ENCODE measurements around the gene PML.

PML gene

DNA sequence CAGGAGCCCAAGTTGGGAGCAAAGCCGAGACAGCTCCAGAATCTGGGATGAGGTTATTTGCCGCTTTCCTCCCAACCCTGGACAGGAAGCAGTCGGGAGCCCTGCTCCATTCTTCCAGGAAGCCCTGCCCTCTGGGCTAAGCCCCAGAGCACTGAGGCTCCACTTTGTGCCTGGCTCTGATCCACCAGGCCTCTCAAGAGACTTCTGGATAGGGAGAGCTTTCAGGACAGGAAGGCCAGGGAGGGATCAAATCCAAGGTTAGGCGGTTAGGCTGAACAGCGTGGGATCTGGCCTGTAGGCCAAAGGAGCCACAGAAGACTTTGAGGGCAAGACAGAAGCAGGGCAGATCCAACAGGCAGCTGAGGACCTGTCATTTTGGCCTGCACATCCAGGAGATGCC is 3.3 kb upstream of the PML start:
- no peaks in the 10 kb centered on the region for H3K27me3 ChIP-seq (ENCODE audit: control insufficient read depth, insufficient read depth, low read length)
- no peak for DNase-seq (ENCODE audit: low read depth, low spot score)
- no peak overlapping the region for H3K27ac ChIP-seq (ENCODE audit: low read length)
- no CpG with 5 or more reads among the region's 5 CpGs for WGBS (ENCODE audit: insufficient coverage, insufficient read length)
- no peak overlapping the region for H3K4me3 ChIP-seq (ENCODE audit: low read length)
- H3K4me1 ChIP-seq (ENCODE audit: control insufficient read depth, insufficient read depth, low read length), result no peaks in the 10 kb centered on the region
- H3K9me3 ChIP-seq (ENCODE audit: control insufficient read depth, insufficient read depth, low read length), result no peaks in the 10 kb centered on the region
- H3K36me3 ChIP-seq (ENCODE audit: control insufficient read depth, insufficient read depth, low read length), result no peaks in the 10 kb centered on the region

GRCh38 chr15:73991726-73992593 is 2.6 kb upstream of the PML start, which contains the start of gene STOML1:
Gene STOML1, minus strand, starts transcription at chr15:73992295. Its CDS starts 72 bp downstream, at chr15:73992223.
- Histone ChIP-seq H3K27ac (ENCODE audit: low read length) (no peak within 1 kb of the TSS), H3K9me3 (ENCODE audit: control insufficient read depth, insufficient read depth, low read length) (no peaks in the 10 kb centered on the region), H3K36me3 (ENCODE audit: control insufficient read depth, insufficient read depth, low read length) (no peaks in the 10 kb centered on the region), H3K4me1 (ENCODE audit: control insufficient read depth, insufficient read depth, low read length) (no peaks in the 10 kb centered on the region), H3K27me3 (ENCODE audit: control insufficient read depth, insufficient read depth, low read length) (no peaks in the 10 kb centered on the region), H3K4me3 (ENCODE audit: low read length) (peak within 1 kb of the TSS; percentile 45; the same call in 1 of the 2 replicates)
- DNase-seq (ENCODE audit: low read depth, low spot score), result peak; percentile 84
- no CpG with 5 or more reads among the region's 72 CpGs for WGBS (ENCODE audit: insufficient coverage, insufficient read length)

DNA sequence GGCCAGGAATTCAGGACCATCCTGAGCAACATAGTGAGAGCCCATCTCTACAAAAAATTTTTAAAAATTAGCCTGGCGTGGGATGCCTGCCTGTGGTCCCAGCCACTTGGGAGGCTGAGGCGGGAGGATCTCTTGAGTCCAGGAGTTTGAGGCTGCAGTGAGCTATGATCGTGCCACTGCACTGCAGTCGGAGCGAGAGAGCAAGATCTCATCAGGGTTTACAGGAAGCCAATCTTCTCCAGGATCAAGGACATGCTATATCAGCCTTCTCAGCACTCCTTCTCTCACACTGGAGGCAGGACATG is 2.0 kb upstream of the PML start:
- H3K9me3 ChIP-seq (ENCODE audit: control insufficient read depth, insufficient read depth, low read length), result no peaks in the 10 kb centered on the region
- no peaks in the 10 kb centered on the region for H3K4me1 ChIP-seq (ENCODE audit: control insufficient read depth, insufficient read depth, low read length)
- H3K4me3 ChIP-seq (ENCODE audit: low read length), result no peak overlapping the region
- H3K36me3 ChIP-seq (ENCODE audit: control insufficient read depth, insufficient read depth, low read length), result no peaks in the 10 kb centered on the region
- DNase-seq (ENCODE audit: low read depth, low spot score), result no peak
- WGBS (ENCODE audit: insufficient coverage, insufficient read length), result no CpG with 5 or more reads among the region's 5 CpGs
- H3K27me3 ChIP-seq (ENCODE audit: control insufficient read depth, insufficient read depth, low read length), result no peaks in the 10 kb centered on the region
- H3K27ac ChIP-seq (ENCODE audit: low read length), result no peak overlapping the region

- no peaks in the 10 kb centered on the region for H3K9me3 ChIP-seq (ENCODE audit: control insufficient read depth, insufficient read depth, low read length)
- no peak for DNase-seq (ENCODE audit: low read depth, low spot score)
- no peak overlapping the region for H3K27ac ChIP-seq (ENCODE audit: low read length)
- H3K4me3 ChIP-seq (ENCODE audit: low read length), result no peak overlapping the region
- H3K27me3 ChIP-seq (ENCODE audit: control insufficient read depth, insufficient read depth, low read length), result no peaks in the 10 kb centered on the region
- peaks cover 7% of the 10 kb centered on the region for H3K36me3 ChIP-seq (ENCODE audit: control insufficient read depth, insufficient read depth, low read length)
- no peaks in the 10 kb centered on the region for H3K4me1 ChIP-seq (ENCODE audit: control insufficient read depth, insufficient read depth, low read length)
- no CpG with 5 or more reads among the region's 10 CpGs for WGBS (ENCODE audit: insufficient coverage, insufficient read length)
Measured at GRCh38 chr15:73993211-73993994, 1.1 kb upstream of the PML start.

DNA sequence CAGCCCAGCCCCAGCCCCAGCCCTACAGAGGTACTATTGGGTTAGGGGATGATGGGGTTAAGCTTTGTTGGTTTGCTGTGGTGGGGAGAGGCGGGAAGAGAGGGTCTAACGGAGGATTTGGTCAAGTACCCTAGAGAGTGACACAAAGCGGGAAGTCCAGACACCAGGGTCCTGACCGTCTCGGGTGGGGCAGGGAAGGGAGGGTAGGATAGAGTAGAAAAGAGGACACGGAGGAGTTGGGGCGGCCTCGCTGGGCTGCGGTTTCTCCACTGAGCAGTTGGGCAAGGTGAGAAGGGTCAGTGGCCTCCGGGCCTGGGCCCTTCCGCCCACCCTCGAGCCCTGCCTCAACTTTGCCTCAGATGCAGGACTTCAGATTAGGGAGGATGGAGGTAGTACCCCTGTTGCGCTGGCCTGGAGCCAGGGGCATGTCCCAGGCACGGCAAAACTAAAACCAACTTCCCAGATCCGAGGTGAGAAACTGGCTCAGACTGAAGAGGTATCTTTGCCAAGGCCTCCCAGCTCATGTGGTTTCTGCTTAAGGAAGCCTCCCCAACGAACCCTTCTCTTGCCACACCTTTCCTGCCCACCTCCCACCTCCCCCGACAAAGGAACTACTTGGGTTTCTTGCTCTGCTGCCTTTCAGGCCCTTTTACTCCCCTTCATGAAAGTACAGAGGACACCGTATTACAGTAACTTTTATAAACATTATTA is 551 bp downstream of the PML start:
- no peaks in the 10 kb centered on the region for H3K9me3 ChIP-seq (ENCODE audit: control insufficient read depth, insufficient read depth, low read length)
- WGBS (ENCODE audit: insufficient coverage, insufficient read length), result no CpG with 5 or more reads among the region's 18 CpGs
- H3K36me3 ChIP-seq (ENCODE audit: control insufficient read depth, insufficient read depth, low read length), result peaks cover 9% of the 10 kb centered on the region
- no peak overlapping the region for H3K27ac ChIP-seq (ENCODE audit: low read length)
- peak overlapping the region; percentile 58 for H3K4me3 ChIP-seq (ENCODE audit: low read length)
- no peaks in the 10 kb centered on the region for H3K4me1 ChIP-seq (ENCODE audit: control insufficient read depth, insufficient read depth, low read length)
- no peaks in the 10 kb centered on the region for H3K27me3 ChIP-seq (ENCODE audit: control insufficient read depth, insufficient read depth, low read length)
- DNase-seq (ENCODE audit: low read depth, low spot score), result no peak

GRCh38 chr15:73996267-73996666 is 1.8 kb downstream of the PML start:
- Histone ChIP-seq H3K4me3 (ENCODE audit: low read length) (no peak overlapping the region), H3K9me3 (ENCODE audit: control insufficient read depth, insufficient read depth, low read length) (no peaks in the 10 kb centered on the region), H3K36me3 (ENCODE audit: control insufficient read depth, insufficient read depth, low read length) (peaks cover 9% of the 10 kb centered on the region), H3K27me3 (ENCODE audit: control insufficient read depth, insufficient read depth, low read length) (no peaks in the 10 kb centered on the region), H3K27ac (ENCODE audit: low read length) (no peak overlapping the region), H3K4me1 (ENCODE audit: control insufficient read depth, insufficient read depth, low read length) (no peaks in the 10 kb centered on the region)
- no peak for DNase-seq (ENCODE audit: low read depth, low spot score)
- WGBS (ENCODE audit: insufficient coverage, insufficient read length), result no CpG with 5 or more reads among the region's 2 CpGs

DNA sequence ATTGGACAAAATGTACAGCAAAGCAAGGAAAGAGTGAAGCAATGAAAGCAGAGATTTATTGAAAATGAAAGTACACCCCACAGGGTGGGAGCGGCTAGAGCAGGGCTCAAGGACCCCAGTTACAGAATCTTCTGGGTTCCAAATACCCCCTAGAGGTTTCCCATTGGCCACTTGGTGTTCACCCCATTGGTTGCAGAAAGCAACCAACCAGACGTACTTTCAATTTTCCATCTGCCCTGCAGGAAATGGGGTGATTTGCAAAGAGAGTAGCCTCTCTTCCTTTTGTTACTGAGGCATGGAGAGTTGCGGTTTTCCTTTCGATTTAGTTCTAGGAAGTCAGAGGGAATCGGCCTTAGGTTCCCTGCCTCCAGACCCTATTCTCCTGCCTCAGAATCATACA is 2.4 kb downstream of the PML start:
- DNase-seq (ENCODE audit: low read depth, low spot score), result no peak
- no CpG with 5 or more reads among the region's 5 CpGs for WGBS (ENCODE audit: insufficient coverage, insufficient read length)
- Histone ChIP-seq H3K27ac (ENCODE audit: low read length) (no peak overlapping the region), H3K4me1 (ENCODE audit: control insufficient read depth, insufficient read depth, low read length) (no peaks in the 10 kb centered on the region), H3K27me3 (ENCODE audit: control insufficient read depth, insufficient read depth, low read length) (no peaks in the 10 kb centered on the region), H3K4me3 (ENCODE audit: low read length) (no peak overlapping the region), H3K9me3 (ENCODE audit: control insufficient read depth, insufficient read depth, low read length) (no peaks in the 10 kb centered on the region), H3K36me3 (ENCODE audit: control insufficient read depth, insufficient read depth, low read length) (peaks cover 9% of the 10 kb centered on the region)

- DNase-seq (ENCODE audit: low read depth, low spot score), result no peak
- Histone ChIP-seq H3K4me1 (ENCODE audit: control insufficient read depth, insufficient read depth, low read length) (no peaks in the 10 kb centered on the region), H3K9me3 (ENCODE audit: control insufficient read depth, insufficient read depth, low read length) (no peaks in the 10 kb centered on the region), H3K36me3 (ENCODE audit: control insufficient read depth, insufficient read depth, low read length) (peaks cover 9% of the 10 kb centered on the region), H3K27me3 (ENCODE audit: control insufficient read depth, insufficient read depth, low read length) (no peaks in the 10 kb centered on the region), H3K27ac (ENCODE audit: low read length) (no peak overlapping the region), H3K4me3 (ENCODE audit: low read length) (no peak overlapping the region)
- no CpG with 5 or more reads among the region's 27 CpGs for WGBS (ENCODE audit: insufficient coverage, insufficient read length)
Measured at GRCh38 chr15:73997986-73998385, 3.5 kb downstream of the PML start.

DNA sequence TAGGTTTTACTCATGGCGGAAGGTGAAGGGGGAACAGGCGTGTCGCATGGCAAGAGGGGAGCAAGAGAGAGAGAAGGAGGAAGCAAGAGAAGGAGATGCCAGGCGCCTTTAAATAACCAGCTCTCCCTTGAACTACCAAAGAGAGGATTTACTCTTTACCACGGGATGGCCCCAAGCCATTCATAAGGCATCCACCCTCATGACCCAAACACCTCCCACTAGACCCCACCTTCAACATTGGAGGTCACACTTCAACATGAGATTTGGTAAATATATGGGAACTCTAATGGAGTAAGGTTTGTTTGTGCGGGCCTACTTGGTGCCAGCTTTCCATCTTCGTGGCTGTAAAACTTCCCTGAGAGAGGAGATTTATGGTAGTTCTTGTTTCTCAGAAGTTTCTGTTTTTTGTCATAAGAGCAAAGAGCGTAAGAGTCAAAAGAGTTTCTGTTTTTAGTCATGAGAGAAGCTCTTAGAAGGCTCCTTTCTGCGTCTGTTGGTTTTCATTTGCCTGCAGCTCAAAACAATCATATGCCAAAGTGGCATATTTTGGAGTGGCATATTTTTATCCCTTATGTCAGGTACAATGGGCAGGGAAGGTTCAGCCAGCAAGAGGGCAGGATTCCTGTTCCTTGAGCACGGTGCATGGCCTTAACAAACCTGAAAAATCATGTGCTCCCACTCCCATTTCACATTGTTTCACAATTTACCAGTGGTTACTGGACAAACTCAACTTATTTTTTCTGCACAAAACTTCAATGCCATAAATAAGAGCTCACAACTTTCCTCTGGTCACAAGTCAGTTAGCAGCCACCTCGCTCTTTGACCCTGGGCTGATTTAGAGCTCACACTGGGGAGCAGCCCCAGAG is 12.5 kb downstream of the PML start:
- no peak overlapping the region for H3K4me3 ChIP-seq (ENCODE audit: low read length)

More for the DNA sequence above, 12.5 kb downstream of the PML start:
- Histone ChIP-seq H3K27ac (ENCODE audit: low read length) (no peak overlapping the region), H3K36me3 (ENCODE audit: control insufficient read depth, insufficient read depth, low read length) (no peaks in the 10 kb centered on the region), H3K27me3 (ENCODE audit: control insufficient read depth, insufficient read depth, low read length) (no peaks in the 10 kb centered on the region), H3K9me3 (ENCODE audit: control insufficient read depth, insufficient read depth, low read length) (no peaks in the 10 kb centered on the region), H3K4me1 (ENCODE audit: control insufficient read depth, insufficient read depth, low read length) (no peaks in the 10 kb centered on the region)
- no peak for DNase-seq (ENCODE audit: low read depth, low spot score)
- no CpG with 5 or more reads among the region's 11 CpGs for WGBS (ENCODE audit: insufficient coverage, insufficient read length)
